Peyer's patch (tissue), 4 donors: ENCODE measurements around the gene METTL22. TPM values are rescaled to one million over a fixed set of nuclear protein-coding genes. Genes with fewer than 3 reads are reported as not detected.

ENCODE experiments used
- DNase-seq, 3 donors: peaks; one replicate each; pipeline ENCODE4 v3.0.0-alpha.2; 2017 to 2019
- H3K27ac ChIP-seq, 4 donors: fragments of 200-600 bp; sonication (generic); one replicate each; pipeline ENCODE4 v1.5.1; 2016 to 2019
- H3K27me3 ChIP-seq, 2 donors: fragments of 200-600 bp; sonication (generic); one replicate each; pipeline ENCODE4 v1.5.1; 2019
- H3K36me3 ChIP-seq, 3 donors: fragments of 200-600 bp; sonication (generic); one replicate each; pipeline ENCODE4 v1.5.1; 2016 to 2019
- H3K4me1 ChIP-seq, 4 donors: fragments of 200-600 bp; sonication (generic); one replicate each; pipeline ENCODE4 v1.5.1; 2016 to 2019
- H3K4me3 ChIP-seq, 4 donors: fragments of 200-600 bp; sonication (generic); 1 replicate in 3 of 4; 2 replicates in 1 of 4; pipeline ENCODE4 v1.5.1; 2016 to 2019; ENCODE audit warnings: mild to moderate bottlenecking in 1 of 4
- H3K9me3 ChIP-seq, 4 donors: fragments of 200-600 bp; sonication (generic); one replicate each; pipeline ENCODE4 v1.5.1; 2016 to 2019; ENCODE audit warnings: mild to moderate bottlenecking in 1 of 4
- POLR2A ChIP-seq, 2 donors: fragments of 450-650 bp; IDR thresholded peaks; one replicate each; pipeline ENCODE4 v1.5.1; 2017; ENCODE audit warnings: antibody characterized with exemption in 2 of 2, mild to moderate bottlenecking in 2 of 2, moderate library complexity in 2 of 2
- total RNA-seq, 4 donors: library from RNA; depleted of rRNA; stranded (reverse); fragments of >200 nt; gene quantifications; one replicate each; pipeline ENCODE4 v1.1.0, GENCODE V29; 2016
- TF ChIP-seq, protein P1 (sequence below), 6 experiments: fragments of 450-650 bp in 4 of 6; fragments of 200-600 bp in 2 of 6; sonication (generic) in 1 of 6; IDR thresholded peaks; one replicate each; pipeline ENCODE4 v1.5.1; 2017 to 2019; ENCODE audit warnings: antibody characterized with exemption in 6 of 6, mild to moderate bottlenecking in 3 of 6, moderate library complexity in 1 of 6

Gene METTL22
- total RNA-seq, 4 donors from 2014 or later, result 25.0 to 86.5 (median 59.0) TPM

- Histone ChIP-seq H3K27ac (no peak overlapping the region), H3K27me3 (peaks cover 0 to 23% of the 10 kb centered on the region in 2 donors), H3K4me3 (peak overlapping the region in 1 of 4 donors; percentile 19), H3K4me1 (peaks cover 0 to 18% (median 0%) of the 10 kb centered on the region in 4 donors), H3K36me3 (no peaks in the 10 kb centered on the region), H3K9me3 (no peaks in the 10 kb centered on the region)
- DNase-seq, result no peak
- TF ChIP-seq, protein P1, sequence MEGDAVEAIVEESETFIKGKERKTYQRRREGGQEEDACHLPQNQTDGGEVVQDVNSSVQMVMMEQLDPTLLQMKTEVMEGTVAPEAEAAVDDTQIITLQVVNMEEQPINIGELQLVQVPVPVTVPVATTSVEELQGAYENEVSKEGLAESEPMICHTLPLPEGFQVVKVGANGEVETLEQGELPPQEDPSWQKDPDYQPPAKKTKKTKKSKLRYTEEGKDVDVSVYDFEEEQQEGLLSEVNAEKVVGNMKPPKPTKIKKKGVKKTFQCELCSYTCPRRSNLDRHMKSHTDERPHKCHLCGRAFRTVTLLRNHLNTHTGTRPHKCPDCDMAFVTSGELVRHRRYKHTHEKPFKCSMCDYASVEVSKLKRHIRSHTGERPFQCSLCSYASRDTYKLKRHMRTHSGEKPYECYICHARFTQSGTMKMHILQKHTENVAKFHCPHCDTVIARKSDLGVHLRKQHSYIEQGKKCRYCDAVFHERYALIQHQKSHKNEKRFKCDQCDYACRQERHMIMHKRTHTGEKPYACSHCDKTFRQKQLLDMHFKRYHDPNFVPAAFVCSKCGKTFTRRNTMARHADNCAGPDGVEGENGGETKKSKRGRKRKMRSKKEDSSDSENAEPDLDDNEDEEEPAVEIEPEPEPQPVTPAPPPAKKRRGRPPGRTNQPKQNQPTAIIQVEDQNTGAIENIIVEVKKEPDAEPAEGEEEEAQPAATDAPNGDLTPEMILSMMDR (IDR thresholded peaks at IDR 0.05), result no peak
- no peak for TF ChIP-seq POLR2A (IDR thresholded peaks at IDR 0.05)
These were observed 32.2 kb upstream of the METTL22 start for GRCh38 chr16:8589057-8589899.

DNA sequence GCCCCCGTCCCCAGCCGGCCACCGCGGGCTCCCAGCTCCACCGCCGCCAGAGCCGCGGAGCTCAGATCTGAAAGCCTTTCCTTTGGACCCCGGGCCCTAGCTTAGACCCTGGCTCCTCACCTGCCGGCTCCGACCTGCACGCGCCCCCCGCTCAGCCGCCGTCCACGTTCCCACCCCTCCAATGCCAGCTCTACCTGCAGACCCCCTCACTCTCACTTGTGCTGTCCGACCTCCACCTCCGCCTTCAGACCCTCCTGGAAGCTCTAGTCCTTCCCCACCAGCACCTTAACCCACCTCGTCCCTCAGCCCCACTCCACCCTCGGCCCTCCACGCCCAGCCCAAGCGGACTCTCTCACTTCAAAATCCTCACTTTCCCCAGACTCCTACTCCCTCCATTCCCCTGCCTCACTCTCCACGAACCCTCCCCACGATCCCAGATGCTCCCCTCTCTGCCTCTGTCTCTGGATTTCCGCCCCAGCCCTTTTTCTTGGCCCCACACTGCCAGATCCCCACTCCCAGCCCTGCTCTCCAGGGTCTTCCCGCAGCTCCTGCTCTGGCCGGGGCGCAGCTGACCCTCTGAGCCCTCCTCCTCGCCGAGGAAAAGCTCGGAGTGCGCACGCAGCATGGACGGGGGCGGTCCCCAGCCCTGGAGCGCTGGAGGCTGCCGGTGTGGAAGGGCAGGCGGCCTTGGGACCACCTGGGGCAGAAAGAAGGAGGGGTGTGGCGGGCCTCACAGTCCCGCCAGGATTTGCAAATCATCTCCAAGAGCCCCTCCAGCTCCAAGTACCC lies 31.4 kb upstream of the METTL22 start, which contains the start of gene TMEM114:
Gene TMEM114, minus strand, starts transcription at position 612 of the 789 bp plus-strand sequence. CDS start 673 bp downstream, outside the sequence.
- Histone ChIP-seq H3K36me3 (no peaks in the 10 kb centered on the region), H3K27me3 (peaks cover 0 to 23% of the 10 kb centered on the region in 2 donors), H3K4me3 (peak within 1 kb of the TSS in 1 of 4 donors; percentile 19), H3K4me1 (peaks cover 0 to 18% (median 0%) of the 10 kb centered on the region in 4 donors), H3K9me3 (no peaks in the 10 kb centered on the region), H3K27ac (no peak within 1 kb of the TSS)
- DNase-seq, result no peak
- TF ChIP-seq, protein P1 (IDR thresholded peaks at IDR 0.05), result no peak
- no peak for TF ChIP-seq POLR2A (IDR thresholded peaks at IDR 0.05)

DNA sequence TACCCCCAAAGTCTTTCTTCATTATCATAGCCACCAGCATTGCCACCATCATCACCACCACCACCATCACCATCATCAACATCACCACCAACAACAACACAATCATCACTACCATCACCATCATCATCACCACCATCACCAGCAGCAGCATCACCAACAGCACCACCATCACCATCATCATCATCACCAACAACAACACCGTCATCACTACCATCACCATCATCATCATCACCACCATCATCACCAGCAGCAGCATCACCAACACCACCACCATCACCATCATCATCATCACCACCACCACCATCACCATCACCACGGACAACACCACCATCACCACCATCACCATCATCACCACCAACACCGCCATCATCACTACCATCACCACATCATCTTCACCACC lies 30.7 kb upstream of the METTL22 start:
- peaks cover 0 to 18% (median 0%) of the 10 kb centered on the region in 4 donors for H3K4me1 ChIP-seq
- DNase-seq, result no peak
- peaks cover 0 to 23% of the 10 kb centered on the region in 2 donors for H3K27me3 ChIP-seq
- H3K4me3 ChIP-seq, result no peak overlapping the region
- no peak overlapping the region for H3K27ac ChIP-seq
- no peaks in the 10 kb centered on the region for H3K36me3 ChIP-seq
- no peaks in the 10 kb centered on the region for H3K9me3 ChIP-seq
- TF ChIP-seq POLR2A (IDR thresholded peaks at IDR 0.05), result no peak
- TF ChIP-seq, protein P1 (IDR thresholded peaks at IDR 0.05), result no peak

DNA sequence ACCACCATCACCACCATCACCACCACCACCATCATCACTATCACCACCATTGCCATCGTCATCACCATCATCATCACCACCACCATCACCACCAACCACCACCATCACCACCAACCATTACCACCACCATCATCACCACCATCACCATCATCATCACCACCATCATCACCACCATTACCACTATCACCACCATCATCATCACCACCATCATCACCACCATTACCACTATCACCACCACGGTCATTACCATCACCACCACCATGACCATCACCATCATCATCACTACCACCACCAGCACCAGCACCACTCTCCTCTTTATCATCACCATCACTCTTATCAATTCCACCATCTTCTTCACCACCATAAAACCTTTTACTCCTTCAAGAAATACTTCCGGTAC lies 30.0 kb upstream of the METTL22 start:
- TF ChIP-seq, protein P1 (IDR thresholded peaks at IDR 0.05), result no peak
- TF ChIP-seq POLR2A (IDR thresholded peaks at IDR 0.05), result no peak
- Histone ChIP-seq H3K27ac (no peak overlapping the region), H3K9me3 (peaks cover 0 to under 1% (median 0%) of the 10 kb centered on the region in 4 donors), H3K4me1 (peaks cover 0 to 18% (median 0%) of the 10 kb centered on the region in 4 donors), H3K4me3 (no peak overlapping the region), H3K36me3 (no peaks in the 10 kb centered on the region), H3K27me3 (peaks cover 0 to 23% of the 10 kb centered on the region in 2 donors)
- no peak for DNase-seq

GRCh38 chr16:8594149-8594666 lies 27.3 kb upstream of the METTL22 start:
- TF ChIP-seq POLR2A (IDR thresholded peaks at IDR 0.05), result no peak
- TF ChIP-seq, protein P1 (IDR thresholded peaks at IDR 0.05), result no peak
- DNase-seq, result no peak
- Histone ChIP-seq H3K4me1 (peaks cover 0 to 13% (median 0%) of the 10 kb centered on the region in 4 donors), H3K27ac (no peak overlapping the region), H3K9me3 (peaks cover 0 to 4% (median 0%) of the 10 kb centered on the region in 4 donors), H3K36me3 (no peaks in the 10 kb centered on the region), H3K4me3 (no peak overlapping the region), H3K27me3 (peaks cover 0 to 14% of the 10 kb centered on the region in 2 donors)
